ENCODE results near the gene ANKRD29.

Gene ANKRD29

DNA sequence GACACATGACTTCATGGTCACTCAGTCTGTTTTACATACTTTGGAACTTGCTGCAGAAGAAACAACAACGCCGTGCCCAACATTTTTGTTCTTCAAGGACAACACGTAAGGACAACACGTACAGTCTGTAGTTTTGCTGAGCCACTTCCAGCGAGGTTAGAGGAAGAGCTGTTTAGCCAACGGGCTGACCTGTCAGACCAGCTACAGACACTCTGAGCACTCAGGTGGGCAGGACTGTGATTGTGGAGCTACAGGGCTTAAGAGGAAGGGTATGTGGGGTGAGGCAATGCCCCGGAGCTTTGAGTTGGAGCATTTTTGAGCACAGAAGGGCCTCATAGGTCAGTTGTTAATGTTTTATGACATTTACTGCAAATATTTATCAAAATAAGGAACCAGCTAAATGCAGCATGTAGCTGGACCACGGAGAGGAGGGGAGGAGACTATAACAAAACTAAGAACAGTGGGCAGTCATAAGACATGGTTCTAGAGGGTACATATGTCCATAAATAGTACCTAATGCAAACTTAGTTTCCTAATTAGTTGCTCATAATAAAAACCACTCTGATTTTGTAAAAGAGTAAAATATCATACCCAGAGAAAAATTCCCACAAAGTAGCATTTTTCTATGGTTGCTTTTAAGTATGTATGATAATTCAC lies 50.1 kb downstream of the ANKRD29 start:
- Histone ChIP-seq H3K27me3 (ENCODE audit: control insufficient read depth, insufficient read depth, low read length) (no peaks in the 10 kb centered on the region), H3K4me1 (ENCODE audit: control insufficient read depth, insufficient read depth, low read length) (peaks cover 3% of the 10 kb centered on the region; the same call in 1 of the 2 replicates), H3K9me3 (ENCODE audit: control insufficient read depth, insufficient read depth, low read length) (no peaks in the 10 kb centered on the region), H3K4me3 (ENCODE audit: low read depth, low read length) (no peak overlapping the region), H3K27ac (ENCODE audit: low read depth, low read length) (no peak overlapping the region), H3K9ac (ENCODE audit: low read depth, low read length) (no peak overlapping the region), H3K36me3 (ENCODE audit: control insufficient read depth, insufficient read depth, low read length) (no peaks in the 10 kb centered on the region)

DNA sequence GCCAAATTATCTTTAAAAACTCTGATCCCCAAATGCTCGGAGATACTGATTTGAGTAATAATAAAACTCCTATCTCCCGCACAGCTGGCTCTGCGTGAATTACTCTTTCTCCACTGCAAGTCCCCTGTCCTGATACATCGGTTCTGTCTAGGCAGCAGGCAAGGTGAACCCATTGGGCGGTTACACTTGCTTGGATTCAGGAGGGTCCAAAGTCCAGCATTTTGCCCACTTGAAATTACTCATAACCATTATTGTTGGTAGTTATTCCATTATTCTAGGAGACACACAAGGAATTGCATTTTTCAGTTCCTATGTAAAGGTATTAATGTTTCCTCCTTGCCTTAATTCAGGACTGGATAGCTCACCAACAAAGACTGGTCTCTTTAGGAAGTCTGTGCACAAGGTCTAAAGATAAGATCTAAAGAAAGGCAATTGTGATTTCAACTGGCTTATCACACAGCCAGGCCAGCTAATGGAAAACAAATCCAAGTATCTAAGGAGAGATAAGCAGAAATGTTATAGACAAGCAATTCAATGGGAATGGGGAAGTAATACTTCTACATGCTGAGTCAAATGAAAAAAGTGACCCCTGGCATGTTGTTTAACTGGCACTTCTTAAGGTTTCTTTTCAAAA lies 53.2 kb downstream of the ANKRD29 start:
- Histone ChIP-seq H3K9ac (ENCODE audit: low read depth, low read length) (no peak overlapping the region), H3K4me3 (ENCODE audit: low read depth, low read length) (no peak overlapping the region), H3K9me3 (ENCODE audit: control insufficient read depth, insufficient read depth, low read length) (no peaks in the 10 kb centered on the region), H3K27me3 (ENCODE audit: control insufficient read depth, insufficient read depth, low read length) (no peaks in the 10 kb centered on the region), H3K4me1 (ENCODE audit: control insufficient read depth, insufficient read depth, low read length) (no peaks in the 10 kb centered on the region), H3K36me3 (ENCODE audit: control insufficient read depth, insufficient read depth, low read length) (no peaks in the 10 kb centered on the region), H3K27ac (ENCODE audit: low read depth, low read length) (no peak overlapping the region)

DNA sequence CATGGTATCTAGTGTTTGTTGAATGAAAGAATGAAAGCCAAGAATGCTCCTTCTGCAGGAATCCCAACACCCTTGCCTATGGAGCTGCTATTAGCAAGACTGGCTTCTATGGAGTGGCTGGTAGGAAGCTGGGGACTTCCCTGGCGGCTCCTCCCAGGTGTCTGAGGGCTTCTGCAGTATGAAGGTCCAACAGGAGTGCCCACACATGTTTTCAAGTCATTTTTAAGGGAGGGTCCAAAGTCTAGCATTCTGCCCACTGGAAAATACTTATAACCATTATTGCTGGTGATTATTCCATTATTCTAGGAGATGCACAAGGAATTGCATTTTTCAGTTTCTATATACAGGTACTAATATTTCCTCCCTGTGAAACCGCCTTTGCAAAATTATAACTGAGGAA lies 54.5 kb downstream of the ANKRD29 start:
- Histone ChIP-seq H3K4me1 (ENCODE audit: control insufficient read depth, insufficient read depth, low read length) (no peaks in the 10 kb centered on the region), H3K9ac (ENCODE audit: low read depth, low read length) (no peak overlapping the region), H3K27ac (ENCODE audit: low read depth, low read length) (no peak overlapping the region), H3K27me3 (ENCODE audit: control insufficient read depth, insufficient read depth, low read length) (no peaks in the 10 kb centered on the region), H3K4me3 (ENCODE audit: low read depth, low read length) (no peak overlapping the region), H3K36me3 (ENCODE audit: control insufficient read depth, insufficient read depth, low read length) (no peaks in the 10 kb centered on the region), H3K9me3 (ENCODE audit: control insufficient read depth, insufficient read depth, low read length) (no peaks in the 10 kb centered on the region)

DNA sequence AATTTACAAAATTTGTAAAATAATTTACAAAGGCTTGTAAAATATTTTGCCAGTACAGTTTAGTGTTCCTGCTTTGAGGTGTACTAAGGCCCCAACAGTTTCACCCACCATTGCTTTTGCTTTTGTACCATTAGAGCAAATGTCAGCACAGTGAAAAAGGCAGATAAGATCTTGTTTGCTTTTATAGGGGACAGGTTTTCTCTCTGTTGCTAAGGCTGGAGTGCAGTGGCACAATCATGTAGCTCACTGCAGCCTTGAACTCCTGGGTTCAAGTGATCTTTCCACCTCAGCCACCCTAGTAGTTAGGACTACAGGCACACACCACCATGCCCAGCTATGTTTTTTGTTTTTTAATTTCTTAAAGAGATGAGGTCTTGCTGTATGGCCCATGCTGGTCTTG lies 56.8 kb downstream of the ANKRD29 start:
- no peaks in the 10 kb centered on the region for H3K9me3 ChIP-seq (ENCODE audit: control insufficient read depth, insufficient read depth, low read length)
- no peaks in the 10 kb centered on the region for H3K36me3 ChIP-seq (ENCODE audit: control insufficient read depth, insufficient read depth, low read length)
- H3K27ac ChIP-seq (ENCODE audit: low read depth, low read length), result no peak overlapping the region
- no peaks in the 10 kb centered on the region for H3K4me1 ChIP-seq (ENCODE audit: control insufficient read depth, insufficient read depth, low read length)
- no peak overlapping the region for H3K9ac ChIP-seq (ENCODE audit: low read depth, low read length)
- H3K4me3 ChIP-seq (ENCODE audit: low read depth, low read length), result no peak overlapping the region
- no peaks in the 10 kb centered on the region for H3K27me3 ChIP-seq (ENCODE audit: control insufficient read depth, insufficient read depth, low read length)

DNA sequence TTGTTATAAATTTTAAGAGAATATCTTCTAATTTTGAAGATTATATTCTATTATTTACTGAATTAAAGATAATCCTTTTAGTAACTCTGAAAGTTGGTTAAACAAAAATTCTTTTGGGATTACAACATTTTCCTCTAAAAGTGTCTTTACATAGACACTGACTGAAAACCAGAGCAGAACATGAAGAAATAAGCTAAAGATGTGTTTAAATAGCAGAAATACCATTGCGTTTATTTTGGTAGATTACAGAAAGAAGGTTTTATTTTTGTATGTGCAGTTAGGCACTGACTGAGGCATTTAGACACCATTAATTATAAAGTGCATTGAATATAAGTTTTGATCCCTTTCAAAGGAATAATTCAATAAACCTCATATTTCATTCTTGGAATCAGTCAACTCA lies 62.9 kb downstream of the ANKRD29 start:
- Histone ChIP-seq H3K27me3 (ENCODE audit: control insufficient read depth, insufficient read depth, low read length) (no peaks in the 10 kb centered on the region), H3K9me3 (ENCODE audit: control insufficient read depth, insufficient read depth, low read length) (no peaks in the 10 kb centered on the region), H3K9ac (ENCODE audit: low read depth, low read length) (no peak overlapping the region), H3K36me3 (ENCODE audit: control insufficient read depth, insufficient read depth, low read length) (no peaks in the 10 kb centered on the region), H3K4me1 (ENCODE audit: control insufficient read depth, insufficient read depth, low read length) (no peaks in the 10 kb centered on the region), H3K27ac (ENCODE audit: low read depth, low read length) (no peak overlapping the region), H3K4me3 (ENCODE audit: low read depth, low read length) (no peak overlapping the region)

DNA sequence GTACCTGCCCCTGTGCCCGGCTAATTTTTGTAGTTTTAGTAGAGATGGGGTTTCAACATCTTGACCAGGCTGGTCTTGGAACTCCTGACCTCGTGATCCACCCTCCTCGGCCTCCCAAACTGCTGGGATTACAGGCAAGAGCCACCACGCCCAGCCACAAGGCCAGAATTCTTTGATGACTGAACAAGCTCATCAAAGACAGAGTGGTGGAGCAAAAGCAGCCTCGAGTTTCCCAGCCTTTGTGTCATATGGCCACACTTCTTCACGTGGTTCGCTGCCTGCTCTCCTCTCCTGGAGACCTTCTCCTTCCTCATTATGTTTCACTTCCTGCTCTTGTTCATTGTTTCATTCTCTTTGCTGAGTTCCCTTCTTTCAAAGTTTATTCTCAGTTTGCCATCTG lies 66.5 kb downstream of the ANKRD29 start:
- H3K9ac ChIP-seq (ENCODE audit: low read depth, low read length), result no peak overlapping the region
- no peaks in the 10 kb centered on the region for H3K4me1 ChIP-seq (ENCODE audit: control insufficient read depth, insufficient read depth, low read length)
- no peak overlapping the region for H3K27ac ChIP-seq (ENCODE audit: low read depth, low read length)
- no peaks in the 10 kb centered on the region for H3K27me3 ChIP-seq (ENCODE audit: control insufficient read depth, insufficient read depth, low read length)
- no peaks in the 10 kb centered on the region for H3K9me3 ChIP-seq (ENCODE audit: control insufficient read depth, insufficient read depth, low read length)
- no peak overlapping the region for H3K4me3 ChIP-seq (ENCODE audit: low read depth, low read length)
- H3K36me3 ChIP-seq (ENCODE audit: control insufficient read depth, insufficient read depth, low read length), result no peaks in the 10 kb centered on the region

DNA sequence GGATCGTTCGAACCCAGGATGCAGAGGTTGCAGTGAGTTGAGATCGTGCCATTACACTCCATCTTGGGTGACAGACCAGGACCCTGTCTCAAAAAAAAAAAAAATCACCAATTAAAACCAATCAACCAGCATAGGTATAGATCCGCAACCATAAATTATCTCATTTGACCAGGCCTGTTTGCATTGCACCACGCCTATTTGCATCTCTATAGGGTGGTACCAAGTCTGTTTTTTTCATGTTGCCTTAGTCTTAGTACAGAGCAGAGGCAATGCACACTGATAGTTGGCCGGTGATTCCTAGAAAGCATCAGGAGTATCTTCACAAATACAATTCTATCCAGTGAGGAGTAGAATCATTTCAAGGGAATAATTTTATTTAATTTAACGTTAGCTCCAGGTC lies 67.1 kb downstream of the ANKRD29 start:
- no peaks in the 10 kb centered on the region for H3K4me1 ChIP-seq (ENCODE audit: control insufficient read depth, insufficient read depth, low read length)
- H3K4me3 ChIP-seq (ENCODE audit: low read depth, low read length), result no peak overlapping the region
- no peak overlapping the region for H3K9ac ChIP-seq (ENCODE audit: low read depth, low read length)
- no peak overlapping the region for H3K27ac ChIP-seq (ENCODE audit: low read depth, low read length)
- H3K36me3 ChIP-seq (ENCODE audit: control insufficient read depth, insufficient read depth, low read length), result no peaks in the 10 kb centered on the region
- no peaks in the 10 kb centered on the region for H3K9me3 ChIP-seq (ENCODE audit: control insufficient read depth, insufficient read depth, low read length)
- no peaks in the 10 kb centered on the region for H3K27me3 ChIP-seq (ENCODE audit: control insufficient read depth, insufficient read depth, low read length)

DNA sequence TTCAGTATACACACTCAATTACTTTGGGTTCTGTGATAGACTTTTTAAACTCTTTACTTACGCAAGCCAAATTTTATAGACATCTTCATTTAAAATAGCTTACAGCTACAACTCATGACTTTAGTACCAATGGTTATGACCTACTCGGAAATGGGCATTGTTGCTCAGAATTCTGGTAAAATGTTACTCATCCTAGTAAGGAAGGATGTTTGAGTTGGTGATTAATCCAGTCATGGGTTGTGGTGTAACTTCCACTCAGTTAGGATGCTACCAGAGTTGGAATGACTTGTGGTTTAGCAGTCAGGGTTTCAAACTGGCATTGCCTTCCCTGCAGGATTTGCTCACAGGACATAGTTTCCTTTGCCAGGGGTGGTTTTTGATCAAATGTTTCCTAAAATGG lies 69.0 kb downstream of the ANKRD29 start:
- H3K36me3 ChIP-seq (ENCODE audit: control insufficient read depth, insufficient read depth, low read length), result no peaks in the 10 kb centered on the region
- no peaks in the 10 kb centered on the region for H3K4me1 ChIP-seq (ENCODE audit: control insufficient read depth, insufficient read depth, low read length)
- no peak overlapping the region for H3K27ac ChIP-seq (ENCODE audit: low read depth, low read length)
- H3K27me3 ChIP-seq (ENCODE audit: control insufficient read depth, insufficient read depth, low read length), result no peaks in the 10 kb centered on the region
- H3K9me3 ChIP-seq (ENCODE audit: control insufficient read depth, insufficient read depth, low read length), result no peaks in the 10 kb centered on the region
- H3K4me3 ChIP-seq (ENCODE audit: low read depth, low read length), result no peak overlapping the region
- H3K9ac ChIP-seq (ENCODE audit: low read depth, low read length), result no peak overlapping the region

DNA sequence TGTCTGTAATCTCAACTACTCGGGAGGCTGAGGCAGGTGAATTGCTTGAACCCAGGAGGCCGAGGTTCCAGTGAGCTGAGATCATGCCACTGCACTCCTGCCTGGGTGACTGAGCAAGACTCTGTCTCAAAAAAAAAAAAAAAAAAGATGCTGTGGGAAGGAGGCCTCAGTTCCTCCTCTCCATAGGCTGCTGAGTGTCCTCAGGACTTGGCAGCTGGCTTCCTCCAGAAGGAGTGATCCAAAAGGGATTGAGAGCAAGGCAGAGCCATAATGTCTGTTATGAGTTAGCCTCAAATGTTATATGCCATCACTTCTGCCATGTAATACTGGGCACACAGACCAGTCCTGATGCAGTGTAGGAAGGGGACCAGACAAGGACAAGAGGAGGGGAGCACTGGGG lies 69.8 kb downstream of the ANKRD29 start:
- Histone ChIP-seq H3K36me3 (ENCODE audit: control insufficient read depth, insufficient read depth, low read length) (no peaks in the 10 kb centered on the region), H3K9ac (ENCODE audit: low read depth, low read length) (no peak overlapping the region), H3K9me3 (ENCODE audit: control insufficient read depth, insufficient read depth, low read length) (no peaks in the 10 kb centered on the region), H3K4me3 (ENCODE audit: low read depth, low read length) (no peak overlapping the region), H3K27me3 (ENCODE audit: control insufficient read depth, insufficient read depth, low read length) (no peaks in the 10 kb centered on the region), H3K4me1 (ENCODE audit: control insufficient read depth, insufficient read depth, low read length) (no peaks in the 10 kb centered on the region), H3K27ac (ENCODE audit: low read depth, low read length) (no peak overlapping the region)

DNA sequence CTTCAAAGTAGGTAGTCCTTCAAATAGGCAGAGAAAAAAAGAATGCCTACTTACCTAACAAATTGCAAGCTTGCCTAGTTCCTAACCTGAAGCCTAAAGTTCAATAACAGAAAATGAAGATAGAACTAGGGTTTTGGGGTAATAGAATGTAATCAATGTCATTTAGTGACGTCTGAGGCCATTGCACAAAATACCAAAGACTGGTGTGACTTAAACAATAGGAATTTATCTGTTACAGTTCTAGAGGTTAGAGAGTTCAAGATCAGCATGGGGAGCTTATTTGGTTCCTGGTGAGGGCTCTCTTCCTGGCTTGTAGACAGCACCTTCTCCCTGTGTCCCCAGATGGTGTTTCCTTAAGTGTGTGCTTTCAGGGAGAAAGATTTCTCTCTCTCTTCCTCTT lies 71.7 kb downstream of the ANKRD29 start:
- H3K4me1 ChIP-seq (ENCODE audit: control insufficient read depth, insufficient read depth, low read length), result no peaks in the 10 kb centered on the region
- H3K9ac ChIP-seq (ENCODE audit: low read depth, low read length), result no peak overlapping the region
- H3K4me3 ChIP-seq (ENCODE audit: low read depth, low read length), result no peak overlapping the region
- H3K36me3 ChIP-seq (ENCODE audit: control insufficient read depth, insufficient read depth, low read length), result no peaks in the 10 kb centered on the region
- H3K9me3 ChIP-seq (ENCODE audit: control insufficient read depth, insufficient read depth, low read length), result no peaks in the 10 kb centered on the region
- H3K27ac ChIP-seq (ENCODE audit: low read depth, low read length), result no peak overlapping the region
- H3K27me3 ChIP-seq (ENCODE audit: control insufficient read depth, insufficient read depth, low read length), result no peaks in the 10 kb centered on the region

DNA sequence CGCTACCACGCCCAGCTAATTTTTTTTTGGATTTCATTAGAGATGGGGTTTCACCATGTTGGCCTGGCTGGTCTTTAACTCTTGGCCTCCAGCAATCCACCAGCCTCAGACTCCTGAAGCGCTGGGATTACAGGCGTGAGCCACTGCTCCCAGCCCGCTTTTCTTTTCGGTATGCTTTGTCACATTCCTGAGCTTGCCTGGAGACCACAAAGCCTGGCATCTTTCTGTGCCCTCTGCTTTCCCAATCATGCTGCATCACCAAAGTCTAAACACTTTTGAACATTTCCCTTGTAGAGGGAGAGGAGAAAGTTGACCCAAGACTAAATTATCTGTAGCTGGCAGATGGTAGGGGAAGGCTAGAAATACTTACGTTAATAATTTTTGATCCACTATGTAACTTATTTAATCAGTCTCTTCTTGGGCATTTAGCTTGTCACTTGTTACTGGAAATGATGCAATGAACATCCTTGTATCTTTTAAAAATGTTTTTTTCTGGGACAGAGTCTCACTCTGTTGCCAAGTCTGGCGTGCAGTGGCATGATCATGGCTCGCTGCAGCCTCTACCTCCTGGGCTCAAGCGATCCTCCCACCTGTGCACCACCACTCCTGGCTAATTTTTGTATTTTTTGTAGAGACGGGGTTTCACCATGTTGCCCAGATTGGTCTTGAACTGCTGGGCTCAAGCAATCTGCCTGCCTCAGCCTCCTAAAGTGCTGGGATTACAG lies 73.7 kb downstream of the ANKRD29 start:
- 0 out of 2 replicates have a peak, but pooled peaks cover 7% of the 10 kb centered on the region for H3K4me1 ChIP-seq (ENCODE audit: control insufficient read depth, insufficient read depth, low read length)
- H3K36me3 ChIP-seq (ENCODE audit: control insufficient read depth, insufficient read depth, low read length), result no peaks in the 10 kb centered on the region
- H3K27ac ChIP-seq (ENCODE audit: low read depth, low read length), result no peak overlapping the region
- no peaks in the 10 kb centered on the region for H3K9me3 ChIP-seq (ENCODE audit: control insufficient read depth, insufficient read depth, low read length)
- H3K4me3 ChIP-seq (ENCODE audit: low read depth, low read length), result no peak overlapping the region
- no peak overlapping the region for H3K9ac ChIP-seq (ENCODE audit: low read depth, low read length)
- no peaks in the 10 kb centered on the region for H3K27me3 ChIP-seq (ENCODE audit: control insufficient read depth, insufficient read depth, low read length)
